Right renal pelvis (tissue), 4 donors: ENCODE measurements around the gene OLIG1. TPM values are rescaled to one million over a fixed set of nuclear protein-coding genes. Genes with fewer than 3 reads are reported as not detected.

Experiments used
- DNase-seq, 4 donors: peaks; one replicate each; pipeline ENCODE4 v3.0.0-alpha.2; 2013; ENCODE audit warnings: low read depth in 4 of 4, low spot score in 3 of 4, missing footprints in 1 of 4
- polyA plus RNA-seq, 4 donors: library from polyadenylated mRNA; unstranded; fragments of 120-200 nt; gene quantifications; one replicate each; pipeline ENCODE4 v1.2.1, GENCODE V29; 2013; ENCODE audit not compliant: insufficient read length in 4 of 4

Gene OLIG1
- polyA plus RNA-seq, 4 donors: 0.14 to 0.21 (median 0.18) TPM; not detected in 1

DNA sequence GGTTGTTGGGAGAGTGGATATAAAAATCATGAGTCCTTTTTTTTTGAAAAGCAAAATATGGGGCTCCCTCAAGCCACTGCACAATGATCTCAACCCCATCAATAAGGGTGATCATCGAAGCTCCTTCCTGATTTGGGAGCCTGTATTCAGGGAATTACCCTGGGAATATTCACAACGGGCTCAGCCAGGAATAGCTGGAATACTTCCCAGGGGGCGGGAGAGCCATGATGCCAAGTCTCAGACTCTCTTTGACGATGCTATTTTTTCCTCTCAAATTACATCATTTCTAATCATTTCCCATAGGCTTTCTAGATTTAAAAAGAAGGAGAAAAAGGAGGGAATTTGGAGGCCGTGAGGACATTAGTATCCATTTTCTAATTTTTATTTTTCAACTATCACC lies 18.4 kb downstream of the OLIG1 start:
- no peak for DNase-seq

DNA sequence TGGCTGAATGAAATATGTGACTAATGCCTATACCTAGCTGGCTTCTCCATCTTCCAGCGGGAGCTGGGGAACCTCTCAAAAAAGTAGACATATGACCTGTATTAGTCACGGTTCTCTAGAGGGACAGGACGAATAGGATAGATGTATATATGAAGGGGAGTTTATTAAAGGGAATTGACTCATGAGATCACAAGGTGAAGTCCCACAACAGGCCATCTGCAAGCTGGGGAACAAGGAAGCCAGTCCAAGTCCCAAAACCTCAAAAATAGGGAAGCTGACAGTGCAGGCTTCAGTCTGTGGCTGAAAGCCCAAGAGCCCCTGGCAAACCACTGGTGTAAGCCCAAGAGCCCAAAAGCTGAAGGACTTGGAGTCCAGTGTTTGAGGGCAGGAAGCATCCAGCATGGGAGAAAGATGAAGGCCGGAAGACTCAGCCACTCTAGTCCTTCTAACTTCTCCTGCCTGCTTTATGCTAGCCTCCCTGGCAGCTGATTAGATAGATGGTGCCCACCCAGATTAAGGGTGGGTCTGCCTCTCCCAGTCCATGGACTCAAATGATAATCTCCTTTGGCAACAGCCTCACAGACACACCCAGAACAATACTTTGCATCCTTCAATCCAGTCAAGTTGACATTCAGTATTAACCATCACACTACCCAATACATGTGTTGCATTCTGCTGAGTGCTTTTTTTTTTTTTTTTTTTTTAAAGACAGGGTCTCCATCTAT lies 19.6 kb downstream of the OLIG1 start:
- no peak for DNase-seq

DNA sequence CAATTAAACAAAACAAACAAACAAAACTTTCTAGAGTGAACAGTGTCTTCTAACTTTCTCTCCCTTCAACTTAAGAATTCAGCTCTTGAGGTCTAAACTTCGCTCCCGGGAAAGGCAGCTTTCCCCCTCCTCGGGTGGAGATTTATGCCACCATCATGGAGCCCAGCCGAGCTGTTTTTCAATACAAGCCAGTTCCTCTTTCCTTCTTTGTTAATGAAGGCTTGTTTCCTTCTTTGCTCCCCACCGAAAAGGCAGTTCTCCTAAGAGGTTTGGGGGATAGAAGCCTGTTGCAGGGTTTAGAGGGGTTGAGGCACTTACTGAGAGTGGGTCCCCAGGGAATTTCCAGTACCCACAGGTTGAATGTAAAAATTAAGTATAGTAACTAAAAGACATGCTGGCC lies 26.5 kb downstream of the OLIG1 start:
- no peak for DNase-seq

DNA sequence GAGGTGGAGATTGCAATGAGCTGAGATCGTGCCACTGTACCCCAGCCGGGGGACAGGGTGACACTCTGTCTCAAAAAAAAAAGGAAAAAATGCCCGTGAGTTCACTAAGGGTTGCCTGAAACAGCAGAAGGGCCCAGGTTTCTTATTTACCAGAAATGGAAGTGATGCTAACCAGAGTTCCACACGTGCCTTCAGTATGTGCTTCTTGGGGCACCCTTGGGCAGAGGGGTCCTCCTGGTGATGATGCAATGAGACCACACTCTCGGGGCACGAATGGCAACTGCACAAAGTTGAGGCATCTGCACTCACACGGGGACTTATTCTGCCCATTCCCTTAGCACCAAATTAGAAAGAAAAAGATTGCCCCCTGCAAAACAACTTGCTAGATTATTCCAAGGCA lies 29.2 kb downstream of the OLIG1 start:
- DNase-seq: no peak

DNA sequence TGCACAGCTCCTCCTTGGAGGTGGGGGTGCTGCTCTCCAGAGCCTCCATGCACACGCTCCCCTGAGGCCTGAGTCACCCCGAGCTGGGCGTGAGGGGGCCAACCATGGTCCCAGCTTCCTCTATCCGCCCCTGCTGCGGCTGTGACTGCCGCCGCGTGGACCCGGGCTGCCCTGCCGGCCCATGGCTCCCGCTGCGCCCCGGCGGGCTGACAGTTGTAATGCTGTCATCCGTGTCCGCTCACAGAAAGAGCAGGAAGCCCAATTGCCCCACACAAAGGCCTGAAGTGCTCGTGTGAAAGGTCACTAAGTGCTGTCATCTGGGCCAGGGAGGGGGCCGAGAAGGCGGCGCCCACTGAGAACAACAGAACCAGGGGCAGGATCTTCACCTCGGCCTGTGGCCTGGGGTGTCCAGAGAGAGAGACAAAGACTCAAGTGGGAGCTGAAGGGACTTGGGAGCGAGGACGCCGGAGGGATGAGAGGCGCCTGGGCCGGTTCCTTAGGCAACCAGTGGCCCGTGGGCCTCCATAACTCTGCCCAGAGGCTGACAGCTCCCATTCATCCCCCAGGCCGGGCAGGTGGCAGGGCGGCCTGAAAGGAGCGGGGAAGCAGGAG lies 31.5 kb downstream of the OLIG1 start:
- DNase-seq: no peak

DNA sequence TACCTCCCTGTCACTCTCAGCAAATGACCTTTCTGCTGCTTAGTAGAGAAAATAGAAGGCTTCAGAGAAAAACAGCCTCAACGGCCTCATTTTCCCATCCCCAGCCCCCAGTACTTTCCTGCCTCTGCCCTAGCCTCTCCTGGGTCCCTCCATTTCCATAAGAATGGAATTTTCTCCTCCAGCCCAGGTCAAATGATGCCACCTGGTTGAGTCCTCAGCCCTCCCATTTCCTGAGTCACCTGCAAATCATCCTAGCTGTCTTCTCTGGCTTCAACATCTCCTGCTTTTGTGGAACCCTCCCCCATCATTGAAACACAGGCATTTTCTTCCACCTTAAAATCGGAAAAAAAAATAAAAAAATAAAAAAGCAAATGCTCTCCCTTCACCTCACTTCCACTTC lies 35.1 kb downstream of the OLIG1 start:
- no peak for DNase-seq

DNA sequence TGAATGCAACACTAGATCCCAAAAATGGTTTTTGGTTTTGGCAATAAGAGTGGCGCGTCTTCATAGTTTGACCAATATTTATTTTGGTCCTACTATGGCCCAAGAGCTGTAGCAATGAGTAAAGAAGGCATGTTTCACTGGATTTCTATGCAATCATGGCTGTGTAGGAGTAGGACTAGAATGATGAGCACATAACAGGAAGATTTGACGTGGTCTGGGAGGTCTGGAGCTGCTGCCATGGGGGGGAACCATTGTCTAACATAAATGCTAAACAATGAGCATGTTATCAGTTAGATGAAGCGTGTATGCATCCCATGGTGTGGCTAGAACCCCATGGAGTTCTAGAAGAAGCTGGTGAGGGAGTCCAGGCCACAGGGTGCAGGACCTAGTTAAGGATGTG lies 38.3 kb downstream of the OLIG1 start:
- no peak for DNase-seq

DNA sequence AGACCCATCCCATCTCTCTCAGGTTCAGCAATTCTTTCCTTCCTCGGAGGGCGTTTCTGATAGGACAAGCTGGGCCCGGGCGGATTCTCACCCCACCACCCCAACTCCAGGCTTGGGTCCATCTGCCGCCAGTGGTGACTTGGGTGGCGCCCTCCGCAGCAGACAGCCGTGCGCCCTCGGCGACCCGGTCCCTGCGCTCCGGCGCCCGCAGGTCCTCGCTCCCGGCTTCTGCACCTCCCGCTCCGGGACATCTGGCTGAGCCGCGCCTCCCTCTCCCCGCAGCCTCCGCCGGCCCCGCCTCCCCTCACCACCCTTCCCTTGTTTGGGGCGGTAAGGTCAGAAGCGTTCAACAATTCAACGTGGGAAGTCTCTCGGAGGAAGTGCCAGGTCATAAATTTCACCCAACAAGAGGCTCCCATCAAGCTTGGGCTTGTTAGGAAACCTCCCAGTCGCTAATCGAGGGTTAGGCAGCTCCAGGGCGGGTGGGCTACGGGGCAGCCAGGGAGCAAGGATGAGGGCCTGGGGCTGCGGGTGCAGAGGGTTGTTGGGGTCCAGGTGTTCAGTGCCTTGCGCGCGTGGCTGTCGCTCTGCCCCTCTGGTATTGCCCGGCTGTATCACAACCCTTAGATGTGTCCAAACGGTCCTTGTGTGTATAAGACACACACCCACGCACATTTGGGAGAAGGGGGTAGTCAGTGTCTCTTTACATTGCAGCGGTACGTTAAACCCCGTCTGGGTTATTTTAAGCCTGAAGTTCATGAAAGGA lies 39.8 kb downstream of the OLIG1 start:
- DNase-seq: peak in 2 of 4 donors; percentile 23 to 40

DNA sequence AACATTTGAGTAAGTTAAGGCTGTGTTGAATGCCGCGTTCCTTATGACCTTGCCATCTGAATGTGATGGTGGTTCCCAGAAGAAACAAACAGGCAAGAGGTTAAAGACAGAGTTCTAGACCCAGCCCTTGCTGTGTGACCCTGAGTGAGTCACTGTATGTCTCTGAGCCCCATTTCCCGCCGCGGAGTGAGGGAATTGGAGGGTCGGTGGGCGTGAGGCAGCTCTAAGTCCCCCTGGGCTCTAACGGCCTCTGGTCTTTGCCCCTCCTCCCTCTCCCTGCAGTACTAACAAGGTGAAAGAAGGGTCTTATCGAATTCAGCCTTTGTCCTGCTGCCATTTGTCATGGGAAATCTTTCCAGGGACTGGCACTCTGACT lies 40.4 kb downstream of the OLIG1 start:
- no peak for DNase-seq

DNA sequence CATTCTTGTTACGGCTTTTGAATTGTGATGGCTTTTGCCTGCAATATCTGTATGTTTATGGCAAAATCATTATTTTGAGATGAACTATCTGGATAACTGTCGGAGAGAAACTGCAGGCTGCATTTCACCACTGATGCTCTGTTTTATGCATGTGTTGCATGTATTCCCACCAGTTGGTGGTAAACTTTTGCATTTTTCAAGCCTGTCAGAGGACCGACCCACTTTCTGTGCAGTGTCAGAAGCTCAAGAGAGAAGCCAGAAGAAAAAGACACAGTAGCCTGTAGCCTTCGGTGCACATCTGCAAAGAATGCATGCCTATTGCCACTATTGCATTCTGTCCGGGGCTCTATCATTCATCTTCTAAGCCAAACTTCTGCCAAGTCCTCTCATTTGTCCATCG lies 41.6 kb downstream of the OLIG1 start:
- DNase-seq: no peak

DNA sequence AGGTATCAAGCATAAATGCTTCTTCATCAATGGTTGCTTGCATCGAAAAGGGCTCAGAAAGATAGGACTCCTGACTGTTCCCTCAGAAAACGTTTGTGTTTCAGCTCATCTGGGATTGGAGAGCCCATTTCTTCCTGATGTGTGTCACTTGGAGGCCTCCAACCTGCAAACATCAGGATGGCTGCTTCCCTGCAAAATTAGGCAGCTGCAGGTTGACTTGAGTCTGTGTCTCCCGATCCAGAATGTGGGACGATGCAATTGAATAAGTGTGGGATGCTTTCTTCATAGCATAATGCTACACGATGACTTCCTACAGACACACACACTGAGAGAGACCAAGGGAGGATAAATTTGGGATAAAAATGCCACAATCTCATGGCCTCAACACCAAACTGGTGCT lies 42.2 kb downstream of the OLIG1 start:
- DNase-seq: no peak

DNA sequence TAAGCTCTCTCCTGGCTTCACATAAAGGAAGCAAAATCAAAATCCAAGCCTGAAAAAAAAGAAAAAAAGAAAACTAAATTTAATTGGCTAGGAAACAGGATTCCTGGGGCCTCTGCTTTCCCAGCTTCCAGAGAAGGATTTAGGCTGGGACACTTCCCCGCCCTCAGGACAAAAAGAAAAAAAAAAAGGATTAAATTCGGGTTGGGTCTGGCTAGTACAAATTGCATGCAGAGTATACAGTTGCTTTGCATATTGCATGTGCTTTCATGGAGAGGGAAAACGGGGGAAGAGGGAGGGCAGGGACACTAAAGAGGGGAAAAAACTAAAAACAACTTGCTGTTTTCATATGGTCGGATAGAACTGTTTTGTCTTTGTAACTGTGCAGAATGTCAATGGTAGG lies 42.7 kb downstream of the OLIG1 start:
- no peak for DNase-seq

DNA sequence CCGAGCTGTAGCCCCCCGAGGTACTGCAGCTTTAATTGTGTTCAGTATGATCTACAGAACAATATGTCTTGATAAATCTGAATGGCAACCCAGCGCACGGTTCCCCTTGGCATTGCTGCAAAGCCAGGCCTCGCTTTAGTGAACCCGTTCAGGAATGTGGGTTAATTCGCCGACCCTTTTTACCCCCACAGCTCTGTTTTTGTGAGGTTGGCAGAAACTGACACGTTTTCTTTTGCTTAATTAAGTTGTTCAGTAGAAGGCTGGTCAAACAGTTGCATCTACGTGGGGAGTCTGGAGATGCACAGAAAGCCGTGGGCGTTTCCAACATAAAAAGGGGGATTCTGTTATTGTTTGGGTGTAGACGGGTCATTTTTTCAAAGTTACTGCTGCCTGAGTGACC lies 43.2 kb downstream of the OLIG1 start:
- no peak for DNase-seq

DNA sequence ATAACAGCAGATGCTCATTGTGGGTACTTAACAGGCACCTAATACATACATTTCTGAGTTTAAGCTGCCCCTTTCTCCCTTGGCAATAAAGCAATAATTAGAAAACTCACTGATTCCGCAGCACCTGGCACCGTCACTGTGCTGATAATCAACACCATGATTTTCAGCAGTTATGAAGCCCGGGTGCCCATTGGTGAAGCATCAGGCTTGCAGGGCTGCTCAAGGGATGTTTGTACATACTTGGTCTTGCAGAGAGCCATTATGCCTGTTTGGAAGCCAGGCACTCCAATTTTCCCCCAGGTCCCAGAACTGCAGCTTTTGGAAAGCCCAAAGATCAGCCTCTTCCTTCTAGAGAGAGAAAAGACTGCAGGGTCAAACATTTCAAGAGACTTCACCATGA lies 44.3 kb downstream of the OLIG1 start:
- no peak for DNase-seq

DNA sequence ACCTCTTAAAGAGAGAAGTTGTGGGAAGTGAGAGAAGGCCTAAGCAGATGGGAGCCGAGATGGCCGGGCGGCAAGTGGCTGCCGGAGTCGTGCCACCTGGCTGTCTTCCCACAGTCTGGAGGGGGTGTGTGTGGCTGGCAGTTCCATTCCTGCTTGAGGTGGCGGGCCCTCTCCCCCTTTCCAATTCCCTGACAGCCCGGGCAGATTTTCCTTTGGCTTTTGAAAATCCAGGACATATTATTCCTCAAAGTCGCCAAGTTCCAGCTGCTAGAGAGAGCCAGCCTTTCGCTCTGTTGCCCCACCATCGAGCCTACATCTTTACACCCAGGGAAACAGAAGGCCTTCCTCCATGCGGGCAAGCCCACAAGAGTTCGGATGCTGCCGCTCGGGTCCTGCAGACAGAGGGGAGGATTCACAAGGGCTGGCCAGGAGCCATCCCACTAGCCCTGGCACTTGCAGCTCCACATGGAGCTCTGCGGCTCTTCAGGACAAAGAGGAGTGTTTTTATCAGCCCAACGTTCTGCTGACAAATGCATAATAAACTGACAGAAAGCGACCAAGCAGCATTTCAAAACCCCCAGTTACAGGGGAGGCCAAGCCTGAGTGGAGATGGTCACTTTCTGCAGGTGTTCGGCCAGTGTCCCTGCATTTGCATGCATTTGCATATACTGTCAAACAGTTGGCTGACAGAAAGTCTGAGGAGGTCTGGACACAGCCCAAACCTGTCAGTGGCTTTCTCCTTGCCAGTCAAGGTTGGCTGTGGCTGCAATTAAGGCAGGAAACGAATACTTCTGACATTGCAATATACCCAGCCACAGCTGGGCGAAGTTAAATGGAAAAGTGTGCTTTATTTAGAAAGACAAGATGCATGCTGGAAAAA lies 45.9 kb downstream of the OLIG1 start:
- DNase-seq: no peak

DNA sequence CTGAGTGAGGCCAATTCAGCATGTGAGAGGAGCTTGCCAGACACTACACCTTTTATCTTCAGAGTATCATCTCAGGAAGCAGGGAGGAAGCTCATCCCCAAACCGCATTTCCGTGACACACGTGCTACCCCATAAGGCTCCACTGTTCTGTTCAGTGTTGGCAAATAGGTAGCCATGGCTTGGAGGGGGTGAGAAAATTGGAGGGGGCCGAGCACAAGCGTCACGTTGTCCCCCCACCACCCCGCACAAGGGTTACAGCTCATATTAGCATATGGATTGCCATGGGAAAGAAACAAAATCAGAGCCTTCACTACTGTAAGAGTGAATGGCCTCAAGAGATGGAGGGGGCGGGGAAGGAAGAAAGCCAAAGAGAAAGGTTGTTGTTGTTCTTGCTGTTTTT lies 46.7 kb downstream of the OLIG1 start:
- DNase-seq: no peak

DNA sequence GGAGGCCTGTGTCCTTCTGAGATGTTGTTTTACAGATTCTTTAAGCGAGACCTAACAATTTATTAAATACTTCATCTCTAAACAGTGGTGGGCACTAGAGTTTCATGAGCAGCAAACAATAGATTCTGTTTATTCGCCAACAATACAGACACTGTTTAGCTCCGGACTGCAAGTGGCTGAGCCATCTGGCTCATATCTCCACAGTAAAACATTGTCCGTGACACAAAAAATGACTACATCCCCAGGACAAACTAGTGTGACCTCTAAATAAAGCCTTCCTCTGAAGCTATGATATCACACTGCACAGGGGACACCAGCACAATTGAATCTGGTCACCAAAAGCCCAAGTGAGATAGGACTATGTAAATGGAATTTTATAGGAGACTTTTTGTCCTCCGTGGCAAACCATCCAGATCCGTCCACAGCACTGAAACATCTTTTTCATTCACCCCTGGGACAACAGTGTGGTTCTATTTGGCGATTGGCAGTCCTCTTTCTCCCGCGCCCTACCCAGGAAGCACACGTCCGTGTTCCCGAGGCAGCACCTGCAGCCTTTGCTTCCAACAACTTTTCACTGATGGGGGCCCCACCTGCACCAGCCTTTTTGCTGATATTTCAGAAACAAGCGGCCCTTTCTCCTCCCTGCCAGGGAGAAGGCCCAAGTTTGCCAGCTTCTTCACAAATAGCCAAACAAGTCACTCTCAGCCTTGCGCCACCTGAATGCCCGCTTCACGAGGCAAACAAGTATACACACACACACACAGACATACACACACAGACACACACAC lies 47.4 kb downstream of the OLIG1 start:
- no peak for DNase-seq
